ENCODE data around the gene NRTN.

DNA sequence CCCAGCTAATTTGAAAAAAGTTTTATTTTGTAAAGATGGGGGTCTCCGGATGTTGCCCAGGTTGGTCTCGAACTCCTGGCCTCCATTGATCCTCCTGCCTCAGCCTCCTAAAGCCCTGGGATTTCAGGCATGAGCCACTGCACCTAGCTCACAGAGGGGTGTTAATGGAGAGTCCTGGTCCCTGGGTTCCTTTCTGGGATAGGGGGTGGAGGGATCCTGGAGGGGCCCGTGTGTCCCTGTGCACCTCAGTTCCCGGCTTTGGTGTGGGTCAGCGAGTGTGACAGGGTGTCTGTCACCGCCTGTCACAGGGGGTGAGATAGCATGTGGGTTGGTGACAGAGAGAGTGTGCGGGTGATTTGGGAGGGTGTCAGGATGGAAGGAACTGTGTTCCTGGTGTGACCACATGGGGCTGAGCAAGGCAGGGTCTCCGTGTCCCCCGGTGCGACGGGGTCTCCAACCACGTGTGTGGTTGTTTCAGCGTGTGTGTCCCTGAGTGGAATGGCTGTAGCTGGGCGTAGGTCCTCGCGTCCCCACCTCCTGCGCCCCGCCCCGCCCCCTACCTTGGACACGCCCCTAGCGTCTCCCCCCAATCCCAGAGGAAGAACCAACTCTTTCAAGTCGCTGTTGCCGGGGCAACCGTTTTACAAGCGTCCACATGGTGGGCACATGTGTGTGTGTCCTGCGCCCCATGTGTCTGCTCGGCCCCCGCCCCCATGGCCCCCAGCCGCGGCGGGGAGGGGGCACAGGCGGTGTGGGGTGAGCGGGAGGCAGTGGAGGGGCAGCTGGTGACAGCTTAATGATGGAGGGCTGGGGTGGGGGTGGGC is 2.9 kb upstream of the NRTN start:
- no peak for TF ChIP-seq POLR2AphosphoS5 (IDR thresholded peaks at IDR 0.05)
- TF ChIP-seq, protein P1, sequence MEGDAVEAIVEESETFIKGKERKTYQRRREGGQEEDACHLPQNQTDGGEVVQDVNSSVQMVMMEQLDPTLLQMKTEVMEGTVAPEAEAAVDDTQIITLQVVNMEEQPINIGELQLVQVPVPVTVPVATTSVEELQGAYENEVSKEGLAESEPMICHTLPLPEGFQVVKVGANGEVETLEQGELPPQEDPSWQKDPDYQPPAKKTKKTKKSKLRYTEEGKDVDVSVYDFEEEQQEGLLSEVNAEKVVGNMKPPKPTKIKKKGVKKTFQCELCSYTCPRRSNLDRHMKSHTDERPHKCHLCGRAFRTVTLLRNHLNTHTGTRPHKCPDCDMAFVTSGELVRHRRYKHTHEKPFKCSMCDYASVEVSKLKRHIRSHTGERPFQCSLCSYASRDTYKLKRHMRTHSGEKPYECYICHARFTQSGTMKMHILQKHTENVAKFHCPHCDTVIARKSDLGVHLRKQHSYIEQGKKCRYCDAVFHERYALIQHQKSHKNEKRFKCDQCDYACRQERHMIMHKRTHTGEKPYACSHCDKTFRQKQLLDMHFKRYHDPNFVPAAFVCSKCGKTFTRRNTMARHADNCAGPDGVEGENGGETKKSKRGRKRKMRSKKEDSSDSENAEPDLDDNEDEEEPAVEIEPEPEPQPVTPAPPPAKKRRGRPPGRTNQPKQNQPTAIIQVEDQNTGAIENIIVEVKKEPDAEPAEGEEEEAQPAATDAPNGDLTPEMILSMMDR (IDR thresholded peaks at IDR 0.05): no peak
- no peak for TF ChIP-seq POLR2A (IDR thresholded peaks at IDR 0.05)

Data from breast epithelium (tissue), 3 donors.